Esophagus muscularis mucosa (tissue), 3 donors: ENCODE measurements around the gene SOBP.

Experiments
- POLR2AphosphoS5 ChIP-seq, 2 donors: sonication (generic); formaldehyde crosslinking; IDR thresholded peaks; one replicate each; pipeline ENCODE4 v1.6.1; 2017; ENCODE audit warnings: antibody characterized with exemption in 2 of 2
- TF ChIP-seq, protein P1 (sequence below), 3 experiments: fragments of 200-600 bp in 2 of 3; fragments of 450-650 bp in 1 of 3; sonication (generic) in 2 of 3; IDR thresholded peaks; one replicate each; pipeline ENCODE4 v1.5.1; 2017 to 2019; ENCODE audit warnings: antibody characterized with exemption in 3 of 3, mild to moderate bottlenecking in 2 of 3, moderate library complexity in 1 of 3

DNA sequence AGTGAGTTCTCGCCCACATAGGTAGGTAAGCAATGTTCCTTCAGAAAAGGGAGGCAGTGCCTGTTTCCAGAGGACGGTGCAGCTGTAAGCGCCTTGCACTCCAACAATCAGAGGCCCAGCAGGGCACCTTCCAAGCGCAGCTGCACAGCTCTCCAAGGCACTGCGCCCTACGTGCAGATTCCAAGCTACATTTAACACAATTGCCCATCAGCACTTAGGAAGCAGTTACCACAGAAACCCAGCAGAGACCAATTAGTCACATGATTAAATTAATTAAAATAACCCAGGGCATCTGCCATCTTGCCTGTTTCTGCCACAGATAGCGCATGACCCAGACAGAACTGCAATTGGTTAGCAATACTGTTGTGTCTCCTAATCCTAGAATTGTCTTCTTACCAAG is 65.5 kb downstream of the SOBP start:
- TF ChIP-seq, protein P1, sequence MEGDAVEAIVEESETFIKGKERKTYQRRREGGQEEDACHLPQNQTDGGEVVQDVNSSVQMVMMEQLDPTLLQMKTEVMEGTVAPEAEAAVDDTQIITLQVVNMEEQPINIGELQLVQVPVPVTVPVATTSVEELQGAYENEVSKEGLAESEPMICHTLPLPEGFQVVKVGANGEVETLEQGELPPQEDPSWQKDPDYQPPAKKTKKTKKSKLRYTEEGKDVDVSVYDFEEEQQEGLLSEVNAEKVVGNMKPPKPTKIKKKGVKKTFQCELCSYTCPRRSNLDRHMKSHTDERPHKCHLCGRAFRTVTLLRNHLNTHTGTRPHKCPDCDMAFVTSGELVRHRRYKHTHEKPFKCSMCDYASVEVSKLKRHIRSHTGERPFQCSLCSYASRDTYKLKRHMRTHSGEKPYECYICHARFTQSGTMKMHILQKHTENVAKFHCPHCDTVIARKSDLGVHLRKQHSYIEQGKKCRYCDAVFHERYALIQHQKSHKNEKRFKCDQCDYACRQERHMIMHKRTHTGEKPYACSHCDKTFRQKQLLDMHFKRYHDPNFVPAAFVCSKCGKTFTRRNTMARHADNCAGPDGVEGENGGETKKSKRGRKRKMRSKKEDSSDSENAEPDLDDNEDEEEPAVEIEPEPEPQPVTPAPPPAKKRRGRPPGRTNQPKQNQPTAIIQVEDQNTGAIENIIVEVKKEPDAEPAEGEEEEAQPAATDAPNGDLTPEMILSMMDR (IDR thresholded peaks at IDR 0.05), result no peak
- no peak for TF ChIP-seq POLR2AphosphoS5 (IDR thresholded peaks at IDR 0.05)
